SIG-M5 treated with dmso at 0.1 percent for 504 hours (cell line): ENCODE results near the gene SAP25.
"Not testable (repeated sequence)": the region's sequence is repeated elsewhere in the genome, so short reads cannot be mapped to it uniquely, and the experiment has no call there.

Source experiments
- DNase-seq: peaks from one replicate; lab custom pipeline; 2025; ENCODE audit not compliant: unreplicated experiment; lab: John Stamatoyannopoulos, UW

Gene SAP25

DNA sequence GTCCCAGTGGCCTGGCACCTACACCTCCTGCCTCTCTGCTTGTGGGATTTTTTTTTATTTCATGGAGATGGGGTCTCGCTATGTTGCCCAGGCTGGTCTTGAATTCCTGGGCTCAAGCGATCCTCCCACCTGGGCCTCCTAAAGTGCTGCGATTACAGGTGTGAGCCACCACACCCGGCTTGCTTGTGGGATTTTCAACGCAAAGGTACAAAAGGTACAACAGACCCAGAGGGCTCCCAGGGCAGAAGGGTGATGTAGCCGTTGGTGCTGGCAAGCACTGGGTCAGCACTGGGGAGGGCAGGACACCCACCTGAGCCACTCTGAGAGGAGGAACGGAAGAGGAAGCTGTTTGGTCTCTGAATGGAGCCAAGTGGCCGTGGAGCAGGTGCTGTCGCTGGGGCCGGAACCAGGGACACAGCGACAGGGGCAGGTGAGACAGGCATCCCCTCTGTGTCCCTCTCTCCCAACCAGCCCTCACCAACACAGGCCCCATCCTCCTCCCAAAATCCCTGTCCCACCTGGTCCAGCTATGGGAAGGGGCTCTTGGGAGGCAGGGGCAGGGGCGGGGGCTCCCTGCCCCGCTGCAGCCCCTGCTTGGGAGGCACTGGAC lies 2.8 kb upstream of the SAP25 start:
- DNase-seq = no peak

DNA sequence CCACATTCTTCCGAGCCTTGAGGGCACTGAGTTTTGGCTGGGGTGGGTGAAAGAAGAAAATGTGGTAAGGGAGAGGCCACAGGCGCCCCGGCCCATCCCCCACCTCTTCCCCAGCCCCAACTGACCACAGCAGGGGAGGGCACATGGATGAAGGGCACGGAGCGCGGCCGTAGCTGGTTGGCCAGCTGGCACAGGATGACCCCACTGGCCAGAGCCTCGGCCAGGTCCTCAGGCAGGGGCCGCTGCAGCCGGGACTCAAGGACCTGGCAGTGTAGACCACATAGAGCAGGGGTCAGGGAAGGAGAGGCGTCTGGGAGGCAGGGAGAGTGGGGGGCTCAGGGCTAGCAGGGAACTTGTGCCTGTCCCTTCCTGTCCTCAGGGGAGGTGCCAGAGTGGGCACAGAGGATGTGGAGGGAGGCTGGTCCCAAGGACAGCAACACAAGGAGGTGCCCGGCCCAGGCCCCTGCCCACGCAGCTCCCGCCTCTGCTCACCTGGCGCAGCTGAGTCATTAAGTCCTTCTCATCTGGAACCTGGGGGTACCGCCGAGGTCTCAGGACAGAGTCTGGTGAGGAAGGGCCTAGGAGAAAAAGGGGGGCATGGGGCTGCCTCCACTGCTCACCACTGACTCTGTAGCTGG lies 2.2 kb upstream of the SAP25 start:
- no peak for DNase-seq

DNA sequence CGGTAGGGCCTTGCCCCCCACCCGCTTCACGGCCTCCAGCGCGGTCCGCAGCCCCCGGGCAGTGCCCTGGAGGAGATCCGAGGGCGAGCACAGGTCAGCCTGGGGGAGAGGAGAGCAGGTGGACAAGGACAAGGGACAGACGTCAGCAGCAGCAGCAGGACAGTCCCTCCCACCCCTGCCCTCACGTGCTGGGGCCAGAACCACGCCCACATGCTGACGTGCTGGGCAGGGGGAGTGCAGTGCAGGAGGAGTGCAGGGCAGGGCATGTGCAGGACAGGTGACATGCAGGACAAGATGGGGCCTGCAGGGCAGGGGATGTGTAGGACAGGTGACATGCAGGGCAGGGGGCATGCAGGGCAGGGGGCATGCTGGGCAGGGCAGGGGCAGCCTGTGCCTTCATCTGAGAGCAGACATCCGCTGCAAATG lies 1.5 kb upstream of the SAP25 start:
- DNase-seq = no peak

DNA sequence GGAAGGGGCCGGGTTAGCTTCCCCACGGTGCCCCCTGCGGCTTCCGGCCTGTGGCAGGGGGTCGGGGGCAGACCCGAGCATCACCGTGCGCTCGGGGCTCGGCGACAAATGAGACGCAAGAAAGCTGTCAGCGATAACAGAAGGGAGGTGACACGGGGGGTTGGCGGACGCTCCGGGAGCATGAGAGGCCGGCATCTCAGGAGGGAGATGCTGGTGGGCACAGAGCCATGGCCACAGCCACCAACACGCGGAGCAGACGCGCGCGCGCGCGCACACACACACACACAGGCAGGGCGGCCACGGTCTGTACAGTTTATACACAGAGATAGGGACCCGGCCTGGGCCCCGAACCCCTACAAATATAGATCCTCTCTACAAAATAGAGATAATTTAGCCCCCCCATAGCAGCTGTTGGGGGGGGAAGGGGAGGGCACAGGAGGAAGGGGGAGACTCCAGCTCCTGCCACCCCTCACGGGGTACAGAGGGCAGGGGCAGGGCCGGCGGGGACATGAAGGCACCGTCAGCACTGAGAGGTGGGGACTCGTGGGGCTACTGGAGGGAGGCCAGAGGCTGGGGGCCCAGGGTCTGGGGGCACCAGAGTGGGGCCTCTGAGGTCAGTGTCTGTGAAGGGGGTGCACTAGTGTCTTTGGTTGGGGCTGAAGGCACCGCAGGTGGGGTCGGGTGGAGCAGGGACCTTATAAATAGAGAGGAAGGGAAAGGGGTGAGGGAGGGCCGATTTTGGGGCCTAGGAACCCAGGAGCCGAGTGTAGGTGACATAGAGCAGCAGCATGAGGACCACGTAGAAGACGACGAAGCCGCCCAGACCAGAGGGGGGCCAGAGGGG lies 884 bp upstream of the SAP25 start:
- no peak for DNase-seq

DNA sequence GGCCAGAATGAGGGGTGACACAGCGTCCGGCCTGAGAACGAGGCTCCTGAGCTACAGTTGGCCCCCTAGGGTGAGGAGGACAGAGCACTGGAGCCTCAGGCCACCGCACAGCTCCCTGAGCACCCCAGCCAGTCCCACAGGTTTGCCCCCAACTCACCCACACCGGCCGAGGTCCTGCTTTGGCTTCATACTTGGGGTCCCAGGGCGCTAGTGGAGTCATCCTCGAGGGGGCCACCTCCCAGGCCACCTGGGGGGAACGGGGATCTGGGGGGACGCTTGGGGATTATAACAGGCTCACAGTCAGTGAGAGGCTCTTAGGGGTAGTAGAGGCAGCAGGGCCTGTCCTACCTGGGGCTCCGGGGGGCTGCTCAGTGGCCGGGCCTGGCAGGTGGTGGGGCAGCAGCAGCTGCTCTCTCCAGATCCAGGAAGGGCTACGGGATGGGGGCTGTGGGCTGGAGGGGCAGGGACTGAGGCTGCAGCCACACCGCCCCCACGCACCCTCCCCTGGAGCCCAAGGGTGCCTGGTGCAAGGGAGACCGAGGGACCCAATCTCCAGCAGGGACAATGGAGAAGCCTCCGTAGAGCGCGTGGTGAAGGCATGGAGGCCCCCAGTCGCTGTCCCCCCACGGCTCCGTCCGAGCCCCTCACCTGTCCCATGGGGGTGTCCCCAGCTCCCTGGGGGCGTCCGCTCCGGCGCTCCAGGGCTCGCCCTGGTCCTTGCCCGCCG lies 588 bp downstream of the SAP25 start:
- no peak for DNase-seq

DNA sequence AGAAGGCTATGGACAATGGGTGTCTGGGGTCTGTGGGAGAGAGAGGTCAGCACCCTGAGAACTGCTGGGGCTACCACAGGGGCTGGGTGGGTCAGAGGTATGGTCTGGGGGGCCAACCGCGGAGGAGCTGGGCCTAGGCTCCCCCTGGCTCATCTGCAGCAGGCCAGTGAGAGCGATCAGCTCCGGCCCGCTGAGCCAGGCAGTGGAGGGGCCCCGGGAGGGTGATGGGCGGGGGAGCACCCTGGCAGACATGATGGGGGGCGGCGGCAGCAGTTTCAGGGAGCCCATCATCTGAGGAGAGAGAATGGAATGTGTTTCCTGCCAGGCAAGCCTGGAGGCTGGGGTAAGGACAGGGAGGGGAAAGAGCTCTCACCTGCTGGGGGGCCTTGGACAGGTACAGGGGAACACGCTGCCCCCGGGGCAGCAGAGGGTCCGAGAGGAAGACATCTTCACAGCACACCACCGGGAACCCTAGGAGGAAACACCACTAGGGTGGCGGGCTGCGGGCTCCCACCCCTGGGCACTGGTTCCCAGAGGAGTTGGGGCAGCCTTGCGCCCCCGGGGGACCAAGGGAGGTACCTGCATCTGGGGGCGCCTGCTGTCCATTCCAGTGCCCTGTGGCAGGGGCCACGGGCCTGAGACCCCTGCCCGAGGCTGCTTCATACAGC lies 1.3 kb downstream of the SAP25 start:
- no peak for DNase-seq

DNA sequence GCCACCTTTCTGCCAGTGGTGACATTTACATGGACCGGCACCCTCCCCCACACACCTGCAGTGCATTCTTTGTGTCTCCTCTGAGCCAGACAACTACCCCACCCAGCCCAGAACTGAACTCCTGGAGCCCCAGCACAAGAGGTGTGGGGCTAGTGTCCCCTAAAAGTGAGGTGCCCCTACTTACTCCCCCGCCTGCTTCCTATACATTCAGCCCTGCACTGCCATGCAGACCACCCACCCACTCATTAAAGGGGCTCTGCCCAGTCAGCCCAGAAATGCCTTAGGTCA lies 1.9 kb downstream of the SAP25 start:
- no peak for DNase-seq

DNA sequence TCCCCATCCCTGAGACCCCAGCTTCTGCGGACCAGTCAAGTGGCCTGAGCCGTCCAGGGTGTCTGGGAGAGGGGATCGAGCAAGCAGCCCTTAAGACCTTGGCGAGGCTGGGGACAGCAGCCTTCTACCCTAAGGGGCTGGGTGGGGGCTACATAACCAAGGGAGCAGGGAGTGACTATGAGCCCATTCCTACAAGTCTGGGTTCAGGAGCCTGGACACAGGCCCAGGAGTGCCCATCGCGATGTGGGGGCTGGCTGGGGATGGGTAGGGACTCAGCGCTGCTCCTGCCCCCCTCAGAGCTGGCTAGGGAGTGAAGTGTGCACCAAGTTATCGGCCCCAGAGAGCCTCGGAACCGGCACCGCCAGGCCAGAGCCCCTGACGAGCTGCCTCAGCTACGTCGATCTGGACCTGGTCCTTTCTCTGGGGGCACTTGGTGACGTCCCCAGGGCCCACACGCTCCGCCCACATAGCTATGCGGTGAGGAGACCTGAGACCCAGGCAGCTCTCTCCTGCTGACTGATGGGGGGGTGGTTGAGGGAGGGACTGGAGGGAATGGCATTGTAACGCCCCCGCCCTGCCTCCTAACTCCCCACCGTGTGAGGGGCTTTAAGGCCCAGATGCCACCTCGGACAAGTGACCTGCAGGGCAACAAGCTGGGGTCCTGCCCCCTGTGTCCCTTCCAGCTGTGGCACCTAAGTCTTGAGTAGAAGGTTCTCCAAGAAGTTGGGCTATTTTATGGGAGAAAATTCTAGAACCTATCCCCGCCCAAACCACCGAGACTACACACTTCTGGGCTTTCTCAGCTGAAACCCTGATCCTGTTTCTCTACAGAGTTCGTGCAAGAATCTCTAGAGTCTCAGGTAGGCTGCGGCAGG lies 2.5 kb downstream of the SAP25 start:
- DNase-seq = no peak

DNA sequence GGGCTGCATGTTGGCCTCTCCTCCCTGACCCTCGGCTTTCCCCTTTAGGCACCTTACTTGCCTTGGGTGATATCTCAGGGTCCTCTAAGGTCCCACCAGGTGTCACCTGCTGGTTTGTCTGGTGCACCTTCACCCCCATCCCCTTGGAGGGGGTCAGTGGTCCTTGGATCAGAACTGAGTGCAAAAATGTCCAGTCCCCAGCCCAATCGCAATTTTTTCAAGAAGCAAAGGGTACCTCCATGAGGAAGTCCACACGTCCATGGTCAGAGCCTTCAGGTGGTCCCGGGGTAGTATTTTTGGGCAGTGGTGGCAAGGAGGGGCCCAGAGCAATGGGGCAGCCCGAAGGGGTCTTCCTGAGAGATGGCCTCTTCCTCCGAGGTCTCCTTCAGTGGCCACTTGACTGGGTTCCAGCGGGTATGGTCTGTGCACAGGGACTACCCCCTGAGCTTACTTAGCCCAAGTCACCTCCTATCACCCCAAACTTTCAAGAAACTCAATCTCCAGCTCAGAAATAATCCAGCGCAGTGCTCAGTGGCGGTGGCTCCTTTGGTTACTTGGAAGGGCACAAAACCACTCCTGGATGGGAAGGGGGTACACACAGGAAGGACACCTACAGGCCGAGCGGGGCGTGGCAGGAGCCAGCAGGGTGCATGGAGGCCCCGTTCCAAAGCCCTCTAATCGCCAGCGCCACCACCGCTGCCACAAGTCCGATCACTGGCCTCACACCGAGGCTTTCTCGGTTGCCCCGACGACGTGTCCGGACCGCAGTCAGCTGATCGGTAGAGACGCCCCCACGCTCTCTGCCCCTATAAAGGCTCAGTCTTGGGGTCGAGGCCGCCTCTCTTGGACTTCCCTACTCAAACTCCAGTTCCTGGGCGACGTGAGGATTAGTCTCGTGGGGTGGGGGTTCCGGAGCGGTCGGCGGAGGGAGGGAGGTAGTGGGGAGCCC lies 4.5 kb downstream of the SAP25 start:
- DNase-seq = peak; percentile 47

DNA sequence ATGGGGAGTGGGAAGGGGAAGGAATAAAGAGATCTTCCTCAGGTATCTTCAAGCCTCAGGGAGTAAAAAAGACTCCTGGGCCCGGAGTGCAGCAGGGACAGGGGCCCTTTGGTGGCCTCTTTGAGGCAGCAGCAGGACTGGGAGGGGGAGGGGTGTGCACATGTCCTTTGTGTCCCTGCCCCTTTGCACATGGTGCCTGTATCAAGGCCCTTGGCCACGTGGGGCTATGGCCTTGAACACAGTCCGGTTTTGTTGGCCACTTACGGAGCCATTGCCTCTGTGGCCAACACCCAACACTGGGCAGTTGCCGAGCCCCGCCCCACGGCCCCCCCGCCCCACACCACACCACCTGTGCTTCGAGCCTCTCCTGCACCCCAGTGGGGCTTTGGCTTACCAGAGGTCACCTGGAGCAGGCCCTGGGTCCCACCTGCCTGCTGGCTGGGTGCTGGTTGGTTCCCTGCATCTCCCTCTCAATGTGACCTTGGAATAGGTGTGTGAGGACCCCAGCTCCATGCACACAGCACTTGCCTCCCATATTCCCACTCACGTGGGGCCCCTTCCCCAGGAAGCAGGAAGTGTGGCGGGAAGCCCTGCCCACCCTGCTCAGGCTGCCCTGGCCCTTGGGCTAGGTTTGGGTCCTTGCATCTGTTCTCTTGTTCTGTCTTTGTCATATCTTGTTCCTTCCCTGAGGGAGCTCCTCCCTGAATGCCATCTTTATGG lies 5.4 kb downstream of the SAP25 start:
- no peak for DNase-seq

DNA sequence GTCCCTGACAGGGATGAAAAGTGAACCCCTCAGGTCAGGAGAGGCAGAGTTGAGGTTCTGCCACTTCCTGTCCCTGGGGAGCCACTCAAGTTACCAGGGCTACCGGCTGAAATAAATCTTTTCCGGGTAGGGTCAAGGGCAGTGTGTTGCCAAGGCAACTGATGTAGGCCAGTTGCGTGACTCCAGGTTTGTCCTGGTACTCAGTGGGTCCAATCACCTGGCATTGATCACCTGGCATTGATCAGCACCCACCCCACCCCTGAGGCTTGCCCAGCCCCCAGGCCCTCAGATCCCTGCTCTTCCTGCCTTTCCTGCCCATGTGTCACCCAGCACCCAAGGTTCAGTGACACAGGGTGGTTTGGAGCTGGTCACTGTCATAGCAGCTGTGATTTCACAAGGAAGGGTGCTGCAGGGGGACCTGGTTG lies 5.9 kb downstream of the SAP25 start:
- no peak for DNase-seq

DNA sequence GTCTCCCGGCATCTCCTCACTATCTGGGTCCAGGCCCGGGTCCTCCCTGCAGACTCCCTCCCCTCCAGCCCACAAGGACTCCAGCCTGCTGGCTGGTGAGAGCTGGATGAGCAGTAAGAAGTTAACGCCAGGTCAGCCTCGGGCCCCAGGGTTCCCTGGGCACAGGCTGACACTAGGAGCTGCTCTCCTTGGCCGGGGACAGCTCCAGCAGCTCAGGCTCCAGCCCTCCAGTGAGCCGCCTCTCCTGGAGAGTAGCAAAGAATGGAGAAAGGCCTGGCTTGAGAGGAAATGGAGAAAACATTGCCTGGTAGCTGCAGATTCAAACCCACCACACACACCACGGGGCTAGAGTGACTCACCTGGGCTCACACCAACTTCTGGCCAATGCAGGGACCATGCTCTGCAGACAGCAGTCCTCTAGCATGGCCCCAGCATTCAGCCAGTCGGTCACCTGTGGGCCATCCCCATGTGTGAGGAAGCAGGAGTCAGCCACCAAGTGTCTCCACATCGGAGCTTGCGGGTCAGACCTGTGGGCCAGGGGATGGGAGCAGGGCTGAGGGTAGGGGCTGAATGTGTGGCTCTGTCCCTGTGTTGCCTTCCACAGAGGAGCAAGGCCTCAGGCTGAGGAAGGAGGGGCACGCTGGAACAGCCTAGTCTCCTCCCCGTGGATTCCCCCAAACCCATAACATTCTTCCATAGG lies 6.5 kb downstream of the SAP25 start:
- DNase-seq = no peak

DNA sequence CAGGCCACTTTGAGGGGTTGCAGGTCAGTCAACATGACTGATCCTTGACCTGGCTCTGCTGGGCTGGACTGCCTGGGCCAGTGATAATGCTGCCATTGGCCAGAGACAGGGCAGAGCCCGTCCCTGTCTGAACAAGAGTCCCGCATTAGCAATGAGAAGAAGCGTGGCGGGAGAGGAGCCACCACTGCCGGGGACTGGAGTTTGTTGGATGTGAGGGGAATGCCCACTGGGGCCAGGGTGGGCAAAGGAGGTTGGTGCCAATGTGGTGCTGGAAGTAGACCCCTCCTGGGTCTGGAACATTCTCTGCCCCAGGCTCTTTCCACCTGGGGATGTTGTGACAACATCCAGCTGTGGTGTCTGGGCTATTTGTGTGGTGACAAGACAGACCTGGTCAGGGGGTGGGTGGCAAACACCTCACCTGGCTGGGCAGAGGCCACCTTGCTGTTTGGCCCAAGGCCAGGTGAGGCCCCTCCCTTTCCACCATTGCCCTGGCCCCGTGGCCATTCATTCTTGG lies 7.6 kb downstream of the SAP25 start:
- no peak for DNase-seq

DNA sequence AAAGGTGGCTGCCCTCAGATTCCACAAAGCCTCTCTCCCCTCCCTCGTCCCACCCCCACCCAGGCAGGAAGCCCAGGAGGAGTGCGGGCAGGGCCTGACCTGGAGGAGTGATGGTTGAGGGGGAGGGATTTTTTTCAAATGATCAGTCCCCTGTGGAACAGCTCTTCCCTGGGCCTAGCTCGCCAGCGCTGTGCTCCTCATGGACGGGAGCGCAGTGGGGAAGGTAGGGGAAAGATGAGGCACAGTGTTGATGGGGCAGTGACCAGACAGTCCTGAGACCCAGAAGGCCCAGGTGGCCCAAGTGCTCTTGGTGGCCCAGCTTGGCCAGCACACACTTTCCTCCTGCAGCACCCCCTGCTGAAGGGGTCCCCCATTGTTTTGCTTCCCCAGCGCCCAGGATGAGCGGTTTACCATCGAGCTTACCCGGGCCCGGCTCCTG lies 8.5 kb downstream of the SAP25 start:
- DNase-seq = no peak

DNA sequence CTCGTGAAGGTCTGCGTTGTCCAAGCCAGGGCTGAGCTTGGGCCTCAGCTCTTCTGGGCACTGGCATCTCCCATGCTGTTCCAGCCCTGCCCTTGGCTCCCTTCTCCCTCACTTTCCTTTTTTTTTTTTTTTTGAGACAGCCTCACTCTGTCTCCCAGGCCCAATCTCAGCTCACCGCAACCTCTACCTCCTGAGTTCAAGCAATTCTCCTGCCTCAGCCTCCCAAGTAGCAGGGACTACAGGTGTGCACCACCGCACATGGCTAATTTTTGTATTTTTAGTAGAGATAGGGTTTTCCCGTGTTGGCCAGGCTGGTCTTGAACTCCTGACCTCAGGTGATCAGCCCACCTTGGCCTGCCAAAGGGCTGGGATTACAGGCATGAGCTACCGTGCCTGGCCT lies 9.3 kb downstream of the SAP25 start:
- DNase-seq = not testable (repeated sequence)

DNA sequence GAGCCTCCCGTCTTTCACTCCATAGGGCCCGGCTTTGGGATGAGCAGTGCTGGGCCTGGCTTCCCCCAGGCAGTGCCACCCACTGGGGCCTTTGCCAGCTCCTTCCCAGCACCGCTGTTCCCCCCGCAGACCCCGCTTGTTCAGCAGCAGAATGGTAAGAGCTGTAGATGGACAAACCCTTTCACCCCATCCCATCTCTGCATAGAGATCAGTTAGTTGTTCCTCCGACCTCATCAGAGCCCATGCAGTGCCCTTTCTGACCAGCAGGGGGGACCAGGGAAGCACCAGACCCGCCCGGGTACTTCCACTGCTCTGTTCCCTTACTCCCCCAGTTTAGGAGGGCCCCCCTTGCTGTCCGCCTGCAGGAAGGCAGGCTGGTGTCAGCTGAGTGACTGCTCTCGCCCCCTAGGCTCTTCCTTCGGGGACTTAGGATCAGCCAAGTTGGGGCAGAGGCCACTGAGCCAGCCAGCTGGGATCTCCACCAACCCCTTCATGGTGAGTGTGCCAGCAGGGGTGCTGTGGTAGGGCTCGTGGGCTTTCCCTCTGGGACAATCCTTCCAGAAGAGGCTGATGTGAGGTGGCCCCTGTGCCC lies 9.8 kb downstream of the SAP25 start:
- peak; percentile 58 for DNase-seq

DNA sequence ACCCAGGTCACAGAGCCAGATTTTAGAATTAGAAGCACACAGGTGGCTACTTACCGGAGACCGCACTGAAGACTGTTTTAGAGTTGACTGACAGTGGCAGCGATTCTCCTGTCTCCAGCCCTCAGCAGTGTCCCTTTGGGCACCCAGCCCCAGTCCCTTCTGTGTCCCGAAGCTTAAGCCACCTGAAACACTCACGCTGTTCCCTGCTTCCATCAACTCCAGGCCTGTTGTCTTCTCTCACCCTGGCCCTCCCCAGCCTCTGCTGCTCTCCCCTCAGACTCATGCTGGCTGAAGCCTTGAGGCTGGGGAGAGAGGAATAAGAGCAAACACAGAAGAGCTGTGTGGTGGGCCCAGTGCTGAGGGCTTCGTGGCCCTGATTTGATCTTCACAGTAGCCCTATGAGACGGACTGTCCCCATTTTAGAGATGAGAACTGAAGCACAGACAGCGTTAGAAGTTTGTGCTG lies 10.6 kb downstream of the SAP25 start:
- no peak for DNase-seq
